GM19463 (cell line): Measurements from ENCODE around the gene ANKDD1A.

Experiments
- ATAC-seq: cut with Tn5 transposase; IDR thresholded peaks from one replicate; pipeline ENCODE4 v1.9.1; 2021; ENCODE audit warnings: mild to moderate bottlenecking, moderate library complexity; ENCODE audit not compliant: unreplicated experiment

Gene ANKDD1A

DNA sequence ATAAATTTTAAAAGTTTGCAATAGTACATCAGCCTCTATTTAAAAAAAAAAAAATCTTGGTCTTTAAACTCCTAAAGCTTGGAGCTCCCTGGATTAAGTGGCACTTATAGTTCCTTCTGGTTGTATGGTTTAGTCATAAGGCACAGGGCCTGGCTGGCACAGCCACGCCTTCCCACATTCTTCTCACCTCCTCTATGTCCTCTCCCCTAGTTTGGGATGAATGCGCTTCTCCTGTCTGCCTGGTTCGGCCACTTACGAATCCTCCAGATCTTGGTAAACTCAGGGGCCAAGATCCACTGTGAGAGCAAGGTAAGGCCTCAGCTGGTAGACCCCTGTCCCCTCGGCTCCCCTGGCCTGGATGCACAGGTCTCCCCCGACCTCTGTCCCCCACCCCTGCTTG is 10.0 kb downstream of the ANKDD1A start:
- ATAC-seq, result no peak

DNA sequence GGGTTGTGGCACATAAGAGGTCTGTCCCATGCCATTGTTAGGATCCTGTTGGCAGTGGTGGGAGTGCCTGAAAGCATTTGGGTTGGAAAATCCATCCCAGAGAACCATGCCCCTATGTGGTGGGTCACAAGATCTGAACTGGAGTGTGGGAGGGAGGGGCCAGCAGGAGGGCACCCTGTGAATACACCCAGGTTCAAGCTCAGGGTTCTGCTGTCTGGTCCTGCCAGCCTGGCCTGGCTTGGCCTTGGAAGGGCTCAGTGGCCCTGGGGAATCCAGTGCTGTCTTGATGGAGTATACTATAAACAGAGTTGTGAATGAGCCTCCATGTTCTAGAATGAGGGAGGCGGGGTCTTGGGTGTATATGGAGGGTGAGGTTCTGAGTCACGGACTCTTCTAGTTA is 11.8 kb downstream of the ANKDD1A start:
- ATAC-seq, result no peak

DNA sequence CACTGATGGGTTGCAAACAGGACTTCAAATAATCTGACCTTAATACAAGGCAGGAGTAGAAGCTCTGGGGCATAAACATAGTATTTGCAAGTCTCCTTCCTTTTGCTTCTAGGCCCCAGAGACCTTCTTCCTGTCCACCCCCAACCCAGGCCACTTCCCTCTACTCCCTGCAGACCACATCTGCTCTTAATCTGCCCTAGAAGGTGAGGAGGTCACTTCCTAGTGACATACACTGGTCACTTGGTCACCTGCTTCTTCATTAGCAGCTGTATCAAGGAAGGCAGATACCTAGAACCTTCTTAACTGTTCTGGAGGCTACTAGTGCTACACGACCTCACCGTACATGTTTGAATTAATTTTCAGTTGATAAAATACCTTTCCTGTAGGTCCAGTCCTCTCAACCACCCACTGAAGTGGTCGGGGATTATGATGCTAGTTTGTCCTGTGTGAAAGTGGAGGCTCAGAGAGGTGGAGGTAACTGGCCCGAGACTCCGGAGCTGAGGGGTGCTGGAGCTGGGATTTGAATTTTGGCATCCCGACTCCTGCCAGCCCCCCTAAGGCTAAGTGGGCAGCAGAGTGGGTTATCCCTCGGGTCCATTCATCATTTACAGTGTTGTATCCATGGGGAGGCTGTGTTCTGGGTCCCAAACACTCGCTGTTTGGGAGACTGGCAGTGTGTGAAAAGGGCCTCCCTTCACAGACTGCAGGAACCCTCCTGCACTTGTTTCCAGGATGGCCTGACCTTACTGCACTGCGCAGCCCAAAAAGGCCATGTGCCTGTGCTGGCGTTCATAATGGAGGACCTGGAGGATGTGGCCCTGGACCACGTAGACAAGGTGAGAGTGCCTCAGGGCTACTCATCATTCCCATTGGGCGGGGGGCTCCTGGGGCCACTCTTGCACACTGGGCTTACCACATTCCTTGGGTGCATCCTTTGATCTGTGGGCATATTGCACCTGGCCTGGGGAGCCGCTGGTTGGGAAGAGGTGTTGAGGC is 13.9 kb downstream of the ANKDD1A start:
- no peak for ATAC-seq

DNA sequence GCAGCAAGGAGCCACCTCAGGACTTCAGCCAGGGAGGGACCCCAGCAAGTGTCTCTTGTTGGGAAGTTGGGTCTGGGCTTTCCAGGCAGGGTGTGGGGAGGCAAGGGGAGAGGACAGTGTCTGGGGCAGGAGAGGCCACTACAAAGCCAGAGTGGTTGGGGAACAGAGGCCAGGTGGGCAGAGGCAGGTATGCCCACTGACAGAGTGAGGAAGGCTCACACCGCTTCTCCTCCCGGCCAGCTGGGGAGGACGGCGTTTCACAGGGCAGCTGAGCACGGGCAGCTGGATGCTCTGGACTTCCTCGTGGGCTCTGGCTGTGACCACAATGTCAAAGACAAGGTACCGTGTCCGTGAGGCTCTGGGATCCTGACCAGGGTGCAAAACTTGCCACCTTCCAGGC is 15.0 kb downstream of the ANKDD1A start:
- ATAC-seq, result no peak

DNA sequence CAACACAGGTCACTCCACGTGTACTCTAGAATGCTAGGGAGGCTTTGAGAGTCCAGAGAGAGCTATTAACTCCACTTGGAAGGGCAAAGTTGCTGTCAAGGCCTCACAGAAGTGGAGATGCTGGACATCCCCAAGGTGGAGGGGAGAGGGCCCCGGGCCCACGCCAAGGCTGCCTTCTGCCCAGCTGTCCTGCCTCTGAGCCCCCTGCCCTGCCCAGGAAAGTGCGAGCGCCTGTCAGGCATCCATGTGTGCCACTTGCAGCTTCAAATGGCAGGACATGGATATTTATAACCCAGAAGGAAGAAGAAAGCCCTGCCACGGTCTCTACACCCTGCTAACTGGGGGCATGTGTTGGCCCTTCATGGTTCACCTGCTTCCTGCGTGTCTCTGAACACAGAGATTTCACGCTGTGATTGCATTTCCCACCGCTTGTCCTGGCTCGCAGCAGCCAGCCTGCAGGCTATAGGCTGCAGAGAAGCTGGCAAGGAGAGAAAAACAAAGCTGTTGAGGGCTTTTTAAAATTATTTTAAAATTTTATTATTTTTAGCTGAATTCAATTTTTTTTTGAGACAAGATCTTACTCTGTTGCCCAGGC is 17.0 kb downstream of the ANKDD1A start:
- no peak for ATAC-seq

- ATAC-seq, result no peak
Measured at GRCh38 chr15:64930019-64930652, 18.4 kb downstream of the ANKDD1A start.

DNA sequence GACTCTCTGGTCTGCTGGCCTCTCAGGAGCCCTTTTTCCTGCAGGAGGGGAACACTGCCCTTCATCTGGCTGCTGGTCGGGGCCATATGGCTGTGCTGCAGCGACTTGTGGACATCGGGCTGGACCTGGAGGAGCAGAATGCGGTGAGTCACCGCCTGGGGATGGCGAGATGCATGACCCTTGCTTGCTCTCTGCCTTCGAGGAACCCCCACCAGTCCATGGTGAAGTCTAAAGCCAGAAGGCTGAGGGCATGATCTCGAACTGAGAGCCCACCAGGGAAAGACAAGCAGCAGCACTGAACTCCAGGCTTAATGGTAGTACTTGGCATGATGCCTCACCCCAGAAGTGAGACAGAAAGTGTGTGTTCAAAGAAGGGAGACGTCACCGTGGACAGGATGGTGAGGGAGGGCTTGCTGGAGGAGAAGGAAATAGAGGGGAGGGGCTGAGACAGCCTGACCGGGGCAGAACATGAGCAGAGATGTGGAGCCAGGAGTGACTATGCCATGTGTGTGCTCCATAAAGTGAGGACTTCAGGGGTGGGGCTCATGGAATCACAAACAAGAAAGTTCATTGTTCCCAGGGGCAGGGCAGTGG is 19.2 kb downstream of the ANKDD1A start:
- no peak for ATAC-seq

- no peak for ATAC-seq
Measured at GRCh38 chr15:64931381-64931780, 19.7 kb downstream of the ANKDD1A start.

GRCh38 chr15:64934023-64934422 is 22.3 kb downstream of the ANKDD1A start:
- no peak for ATAC-seq

GRCh38 chr15:64938192-64938591 is 26.5 kb downstream of the ANKDD1A start:
- ATAC-seq, result no peak

DNA sequence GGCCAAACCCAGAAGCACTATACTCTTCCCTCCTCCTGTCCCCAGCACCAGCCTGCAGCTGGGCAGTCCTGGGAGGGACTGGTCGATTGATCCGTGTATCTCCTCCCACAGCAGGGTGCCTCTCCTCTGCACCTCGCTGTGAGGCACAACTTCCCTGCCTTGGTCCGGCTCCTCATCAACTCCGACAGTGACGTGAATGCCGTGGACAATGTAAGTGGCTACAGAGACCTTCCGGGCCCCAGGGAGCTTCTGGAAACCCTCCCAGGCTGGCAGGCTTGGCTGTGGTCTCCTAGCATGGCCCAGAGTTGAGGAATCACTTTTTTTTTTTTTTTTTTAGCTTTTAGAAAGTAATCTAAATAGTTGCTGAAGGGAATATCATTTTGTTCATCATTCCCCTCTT is 30.7 kb downstream of the ANKDD1A start:
- no peak for ATAC-seq

- ATAC-seq, result no peak
Measured at GRCh38 chr15:64943512-64944225, 32.0 kb downstream of the ANKDD1A start.

- ATAC-seq, result no peak
Measured at GRCh38 chr15:64944961-64945360, 33.3 kb downstream of the ANKDD1A start.

GRCh38 chr15:64947211-64947610 is 35.5 kb downstream of the ANKDD1A start:
- ATAC-seq, result no peak

DNA sequence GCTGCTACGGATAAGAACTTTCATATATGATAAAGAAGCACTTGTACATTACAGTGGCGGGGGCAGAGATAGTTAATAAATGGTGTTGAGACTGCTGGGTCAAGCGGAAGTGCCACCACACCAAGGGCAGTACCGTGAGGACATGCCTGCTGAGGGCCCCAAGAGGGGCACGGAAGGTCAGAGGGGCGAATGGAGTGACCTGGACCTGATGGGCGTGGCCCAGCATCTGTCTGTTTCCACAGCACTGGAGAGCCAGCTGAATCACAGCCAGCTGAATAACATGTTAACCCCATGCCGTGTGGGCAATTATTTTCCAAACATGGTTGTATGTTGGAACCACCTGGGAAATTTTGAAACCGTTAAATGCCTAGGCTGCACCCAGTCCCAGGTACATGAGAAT is 37.2 kb downstream of the ANKDD1A start:
- no peak for ATAC-seq

DNA sequence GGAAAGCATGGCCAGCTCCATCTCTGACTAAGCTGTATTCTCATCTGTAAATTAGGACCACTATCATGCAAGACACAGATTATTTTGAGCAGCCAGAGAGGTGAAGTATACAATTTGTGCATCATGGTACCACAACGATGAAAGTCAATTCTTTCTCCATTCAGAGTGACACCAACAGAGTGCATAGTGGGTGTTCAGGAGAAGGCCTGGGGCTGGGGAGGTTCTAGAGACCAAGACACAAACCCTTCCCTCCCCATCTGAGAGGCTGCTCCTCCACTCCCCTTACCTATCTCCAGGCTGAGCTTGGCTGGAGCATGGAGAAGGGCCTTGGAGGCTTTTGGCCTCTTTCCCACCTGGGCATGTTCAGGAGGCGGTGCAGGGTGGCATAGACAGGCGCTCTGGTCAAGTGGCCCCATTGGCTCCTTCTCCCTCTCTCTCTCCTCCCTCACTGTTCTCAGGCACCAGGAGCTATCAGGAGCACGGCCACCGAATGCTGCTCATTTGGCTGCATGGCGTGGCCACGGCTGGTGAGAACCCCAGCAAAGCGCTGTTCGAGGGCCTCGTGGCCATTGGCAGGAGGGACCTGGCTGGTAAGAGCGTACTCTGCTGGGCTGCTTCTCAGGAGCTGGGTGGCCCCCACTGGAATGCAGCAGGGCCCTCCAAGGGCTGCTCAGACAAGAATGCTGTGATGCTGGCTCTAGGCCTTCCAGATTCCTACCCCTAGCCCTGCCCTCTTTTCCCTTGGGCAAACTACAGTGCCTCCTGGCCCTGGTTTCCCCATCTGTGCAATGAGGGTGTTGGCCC is 37.9 kb downstream of the ANKDD1A start:
- no peak for ATAC-seq

DNA sequence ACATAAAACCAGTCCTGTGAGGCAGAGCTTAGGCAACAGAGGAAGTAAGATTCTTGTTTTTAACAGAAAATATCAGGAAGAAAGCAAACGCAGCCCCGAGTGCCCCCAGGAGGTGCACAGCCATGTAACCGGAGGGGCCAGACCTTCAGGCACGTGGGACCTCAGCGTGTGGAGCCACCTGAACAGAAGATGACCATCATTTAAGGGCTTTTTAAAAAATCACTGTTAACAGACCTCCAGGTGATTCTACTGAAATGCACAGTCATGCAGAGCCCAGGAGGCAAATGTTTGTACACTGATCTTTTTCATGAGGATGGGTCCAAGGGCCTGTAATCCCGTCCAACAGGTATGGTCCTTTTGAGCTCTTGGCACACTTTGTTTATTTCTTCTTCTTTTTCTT is 39.2 kb downstream of the ANKDD1A start:
- ATAC-seq, result no peak

GRCh38 chr15:64951777-64952418 is 40.2 kb downstream of the ANKDD1A start:
- no peak for ATAC-seq

- ATAC-seq, result no peak
Measured at GRCh38 chr15:64954395-64954794, 42.7 kb downstream of the ANKDD1A start.
